NOMO-1 treated with dmso at 0.1 percent for 144 hours (cell line): ENCODE data around the gene MED13.

ENCODE experiments used
- DNase-seq: peaks from one replicate; lab custom pipeline; 2025; ENCODE audit not compliant: unreplicated experiment; lab: John Stamatoyannopoulos, UW

The MED13 gene

GRCh38 chr17:62064791-62065563, at the start of gene MED13:
MED13 (minus strand) TSS chr17:62065278; CDS start chr17:62065205, 73 bp downstream.
- DNase-seq: no peak

- DNase-seq: no peak
Measured at GRCh38 chr17:62112229-62112628, 47.2 kb upstream of the MED13 start.

DNA sequence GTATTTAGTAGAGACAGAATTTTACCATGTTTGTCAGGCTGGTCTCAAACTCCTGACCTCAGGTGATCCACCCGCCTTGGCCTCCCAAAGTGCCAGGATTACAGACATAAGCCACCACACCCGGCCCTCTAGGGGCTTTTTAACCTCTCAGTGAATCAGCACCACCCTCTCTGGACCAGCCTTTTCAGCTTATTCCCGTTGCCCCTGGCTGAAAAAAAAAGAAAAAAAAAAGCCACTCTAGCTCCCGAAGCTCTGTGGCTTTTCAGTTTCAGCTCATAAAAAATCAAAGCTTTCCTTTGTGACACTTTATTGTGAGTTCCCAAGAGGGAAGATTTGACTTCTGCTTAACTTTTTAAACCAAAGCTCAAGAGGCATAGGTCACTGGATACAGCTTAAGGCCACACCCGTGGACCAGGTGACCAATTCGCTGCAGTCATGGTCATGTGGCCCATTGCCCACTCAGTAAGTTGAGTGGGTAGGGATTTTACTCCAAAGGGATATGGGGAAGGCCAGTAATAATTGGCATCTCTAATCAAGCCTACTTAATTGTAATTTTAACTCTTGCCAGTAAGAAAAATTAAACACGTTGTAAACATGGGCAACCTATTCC, 46.6 kb upstream of the MED13 start:
- no peak for DNase-seq

- DNase-seq: no peak
Measured at GRCh38 chr17:62110923-62111484, 45.9 kb upstream of the MED13 start.

- DNase-seq: no peak
Measured at GRCh38 chr17:62109924-62110323, 44.8 kb upstream of the MED13 start.

DNA sequence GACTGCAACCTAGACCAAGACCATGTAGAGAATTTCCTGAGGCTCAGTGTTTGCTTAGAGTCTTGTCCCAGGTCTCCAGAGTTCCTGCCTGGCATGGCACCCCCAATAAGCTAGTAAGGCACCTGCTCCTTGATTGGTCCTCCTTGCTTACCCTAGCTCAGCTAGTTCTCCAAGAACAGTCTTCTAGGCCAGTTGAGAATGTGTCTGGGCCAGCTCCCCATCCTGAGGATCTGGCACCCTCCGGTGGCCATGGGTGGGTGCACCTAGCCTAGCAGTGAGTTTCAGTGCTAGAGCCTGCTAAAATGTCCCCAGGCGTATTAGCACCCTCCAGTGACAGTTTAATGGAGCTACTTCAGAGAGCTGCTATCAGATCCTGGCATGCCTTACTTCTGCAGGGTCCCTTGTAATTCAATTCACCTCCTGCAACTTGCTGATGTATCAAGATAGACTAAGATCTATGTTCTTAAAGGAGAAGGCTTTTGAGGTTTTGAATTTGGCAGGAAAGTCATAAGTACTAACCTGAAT, 44.4 kb upstream of the MED13 start:
- DNase-seq: peak; percentile 48

- no peak for DNase-seq
Measured at GRCh38 chr17:62105861-62106260, 40.8 kb upstream of the MED13 start.

DNA sequence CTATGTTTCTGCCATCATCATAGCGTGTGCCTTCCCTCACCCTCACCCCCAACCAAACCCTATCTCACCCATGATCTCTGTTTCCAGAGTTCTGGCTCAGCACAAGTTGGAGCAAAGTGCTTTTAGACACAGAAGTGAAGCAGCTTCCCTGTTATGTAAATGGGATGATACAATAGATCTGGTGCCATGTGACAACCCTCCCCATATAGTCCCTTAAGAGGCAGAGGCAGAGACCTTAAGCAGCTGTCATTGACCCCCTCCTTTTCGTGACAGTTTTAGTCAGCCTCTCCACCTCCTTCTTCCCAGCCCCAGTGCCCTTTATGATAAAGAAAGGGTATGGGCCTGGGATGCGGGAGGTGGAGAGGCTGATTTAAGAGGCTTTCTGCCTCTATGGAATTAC, 40.3 kb upstream of the MED13 start:
- DNase-seq: no peak

DNA sequence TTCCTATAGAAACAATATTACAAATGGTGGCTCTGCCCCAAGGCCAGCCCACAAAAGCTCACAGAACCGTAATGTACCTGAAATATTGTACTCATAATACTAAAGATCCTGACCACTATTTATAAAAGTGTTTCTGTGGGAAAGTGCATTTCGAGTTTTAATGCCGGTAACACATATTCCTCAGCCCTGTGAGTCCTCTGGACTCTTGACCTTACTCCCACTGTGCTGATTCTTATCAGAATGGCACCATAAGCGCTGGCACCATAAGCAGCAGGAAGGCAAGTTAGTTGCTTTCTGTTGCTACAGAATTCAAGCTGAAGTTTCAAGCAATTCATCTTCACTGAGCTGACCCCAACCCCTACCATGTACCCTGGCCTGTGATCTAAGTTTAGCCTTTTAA, 36.4 kb upstream of the MED13 start:
- DNase-seq: no peak

DNA sequence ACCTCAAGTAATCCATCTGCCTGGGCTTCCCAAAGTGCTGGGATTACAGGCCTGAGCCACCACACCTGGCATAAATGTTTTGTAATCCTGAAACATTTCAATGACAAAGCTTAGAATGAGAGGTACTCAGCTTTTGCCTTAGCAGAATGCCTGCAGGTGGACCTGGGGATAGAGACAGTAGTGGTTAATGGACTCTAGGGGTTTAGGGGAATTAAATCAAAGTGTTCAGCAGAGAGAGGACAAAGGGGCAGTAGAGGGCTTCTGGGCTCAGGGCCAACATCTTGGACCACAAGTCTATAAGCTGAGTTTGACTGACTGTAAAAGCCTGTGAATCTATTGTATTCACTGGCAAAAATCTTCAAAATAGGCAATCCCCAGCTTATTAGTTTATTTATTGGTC, 36.0 kb upstream of the MED13 start:
- no peak for DNase-seq

DNA sequence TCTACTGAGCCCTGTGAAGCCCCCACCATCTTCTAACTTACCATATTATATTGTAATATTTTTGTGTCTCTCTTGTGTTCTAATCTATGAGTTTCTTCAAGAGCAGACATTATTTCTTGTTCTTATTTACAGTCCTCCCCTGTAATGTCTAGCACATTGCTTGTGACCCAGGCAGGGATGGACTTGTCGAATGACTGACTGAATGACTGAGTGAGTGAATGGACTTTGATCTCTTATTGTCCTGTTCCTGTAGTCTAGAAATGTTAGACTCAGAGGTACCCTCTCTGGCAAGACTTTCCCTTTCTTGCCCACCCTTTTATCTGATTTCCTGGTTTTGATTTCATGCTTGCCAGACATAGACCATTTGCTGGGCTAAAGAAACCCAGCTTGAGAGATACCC, 35.0 kb upstream of the MED13 start:
- DNase-seq: no peak

DNA sequence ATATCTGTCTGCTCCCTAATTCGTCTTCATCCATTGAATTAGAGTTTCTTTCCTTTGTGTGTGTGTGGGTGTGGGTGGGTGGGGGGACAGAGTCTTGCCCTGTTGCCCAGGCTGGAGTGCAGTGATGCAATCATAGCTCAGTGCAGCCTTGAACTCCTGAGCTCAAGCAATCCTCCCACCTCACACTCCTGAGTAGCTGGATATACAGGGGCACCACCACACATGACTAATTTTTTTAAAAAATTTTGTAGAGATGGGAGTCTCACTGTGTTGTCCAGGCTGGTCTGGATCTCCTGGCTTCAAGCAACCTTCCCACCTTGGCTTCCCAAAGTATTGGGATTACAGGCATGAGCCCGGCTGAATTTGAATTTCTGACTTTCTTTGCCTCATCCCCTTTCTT, 34.5 kb upstream of the MED13 start:
- no peak for DNase-seq

GRCh38 chr17:62098623-62099231, 33.6 kb upstream of the MED13 start:
- DNase-seq: no peak

GRCh38 chr17:62096401-62096670, 31.3 kb upstream of the MED13 start:
- DNase-seq: no peak

GRCh38 chr17:62094175-62094574, 29.1 kb upstream of the MED13 start:
- no peak for DNase-seq

- no peak for DNase-seq
Measured at GRCh38 chr17:62093188-62094155, 28.4 kb upstream of the MED13 start.

- DNase-seq: no peak
Measured at GRCh38 chr17:62092784-62093183, 27.7 kb upstream of the MED13 start.

DNA sequence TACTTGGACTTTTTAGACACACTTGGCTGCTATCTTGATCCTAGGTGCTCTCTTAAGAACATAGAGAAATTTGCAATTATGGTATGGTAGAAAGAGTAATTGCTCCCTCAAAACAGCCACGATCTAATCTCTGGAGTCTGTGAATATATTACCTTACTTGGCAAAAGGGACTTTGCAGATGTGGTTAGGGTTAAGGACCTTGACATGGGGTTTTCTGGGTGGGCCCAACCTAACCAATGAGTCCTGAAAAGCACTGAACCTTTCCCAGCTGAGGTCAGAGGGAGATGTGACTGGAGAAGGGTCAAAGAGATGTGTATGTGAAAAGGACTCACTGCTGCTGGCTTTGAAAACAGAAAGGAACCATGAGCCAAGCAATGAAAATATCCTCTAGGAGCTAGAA, 26.7 kb upstream of the MED13 start:
- no peak for DNase-seq

DNA sequence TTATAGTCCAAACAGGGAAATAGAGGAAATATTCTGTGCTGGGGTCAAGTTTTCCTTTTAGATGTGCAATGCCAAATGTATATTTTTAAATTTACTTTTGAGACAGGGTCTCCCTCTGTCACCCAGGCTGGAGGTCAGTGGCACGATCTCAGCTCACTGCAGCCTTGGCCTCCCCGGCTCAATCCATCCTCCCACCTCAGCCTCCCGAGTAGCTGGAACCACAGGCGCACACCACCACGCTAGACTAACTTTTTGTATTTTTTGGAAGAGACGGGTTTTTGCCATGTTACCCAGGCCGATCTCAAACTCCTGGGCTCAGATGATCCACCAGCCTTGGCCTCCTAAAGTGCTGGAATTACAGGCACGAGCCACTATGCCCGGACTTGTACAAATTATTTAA, 25.8 kb upstream of the MED13 start:
- no peak for DNase-seq

GRCh38 chr17:62090021-62090824, 25.1 kb upstream of the MED13 start:
- no peak for DNase-seq
